Measurements from ENCODE around the gene HIVEP3.

The HIVEP3 gene

GRCh38 chr1:41784531-41785274 is 134.0 kb downstream of the HIVEP3 start:
- DNase-seq (ENCODE audit: low read depth): no peak

GRCh38 chr1:41783189-41783639 is 135.5 kb downstream of the HIVEP3 start:
- DNase-seq (ENCODE audit: low read depth): peak; percentile 55

- DNase-seq (ENCODE audit: low read depth): no peak
Measured at GRCh38 chr1:41780916-41781315, 137.8 kb downstream of the HIVEP3 start.

- DNase-seq (ENCODE audit: low read depth): no peak
Measured at GRCh38 chr1:41780322-41780721, 138.4 kb downstream of the HIVEP3 start.

GRCh38 chr1:41779360-41779759 is 139.4 kb downstream of the HIVEP3 start:
- no peak for DNase-seq (ENCODE audit: low read depth)

- DNase-seq (ENCODE audit: low read depth): no peak
Measured at GRCh38 chr1:41777695-41778094, 141.0 kb downstream of the HIVEP3 start.

GRCh38 chr1:41776891-41777441 is 141.8 kb downstream of the HIVEP3 start:
- DNase-seq (ENCODE audit: low read depth): no peak

GRCh38 chr1:41775956-41776585 is 142.7 kb downstream of the HIVEP3 start:
- no peak for DNase-seq (ENCODE audit: low read depth)

- DNase-seq (ENCODE audit: low read depth): no peak
Measured at GRCh38 chr1:41774471-41774990, 144.2 kb downstream of the HIVEP3 start.

- DNase-seq (ENCODE audit: low read depth): no peak
Measured at GRCh38 chr1:41773842-41774241, 144.9 kb downstream of the HIVEP3 start.

- DNase-seq (ENCODE audit: low read depth): no peak
Measured at GRCh38 chr1:41773144-41773591, 145.6 kb downstream of the HIVEP3 start.

GRCh38 chr1:41769068-41769467 is 149.7 kb downstream of the HIVEP3 start:
- no peak for DNase-seq (ENCODE audit: low read depth)

GRCh38 chr1:41768583-41768982 is 150.1 kb downstream of the HIVEP3 start:
- no peak for DNase-seq (ENCODE audit: low read depth)

GRCh38 chr1:41767534-41768525 is 150.9 kb downstream of the HIVEP3 start:
- no peak for DNase-seq (ENCODE audit: low read depth)

- DNase-seq (ENCODE audit: low read depth): no peak
Measured at GRCh38 chr1:41766546-41766945, 152.2 kb downstream of the HIVEP3 start.

GRCh38 chr1:41766041-41766440 is 152.7 kb downstream of the HIVEP3 start:
- DNase-seq (ENCODE audit: low read depth): no peak

GRCh38 chr1:41765152-41765551 is 153.6 kb downstream of the HIVEP3 start:
- no peak for DNase-seq (ENCODE audit: low read depth)

GRCh38 chr1:41764656-41765055 is 154.1 kb downstream of the HIVEP3 start:
- DNase-seq (ENCODE audit: low read depth): no peak

GRCh38 chr1:41762777-41763176 is 155.9 kb downstream of the HIVEP3 start:
- DNase-seq (ENCODE audit: low read depth): no peak

- DNase-seq (ENCODE audit: low read depth): no peak
Measured at GRCh38 chr1:41762251-41762650, 156.5 kb downstream of the HIVEP3 start.

- DNase-seq (ENCODE audit: low read depth): no peak
Measured at GRCh38 chr1:41758904-41759548, 159.7 kb downstream of the HIVEP3 start.
